HEK293T (cell line): ENCODE data around the gene TGM6.

Source experiments
- CTCF ChIA-PET: fragments of 350-600 bp; formaldehyde crosslinking; extraction: SDS; loops from one replicate; lab custom pipeline; 2021; ENCODE audit warnings: antibody characterized with exemption, inconsistent platforms; lab: Yijun Ruan, JAX
- POLR2A ChIA-PET: fragments of 350-600 bp; formaldehyde crosslinking; extraction: SDS; loops from one replicate; lab custom pipeline; 2020; ENCODE audit warnings: antibody characterized with exemption, inconsistent platforms; lab: Yijun Ruan, JAX
- DNase-seq: peaks from one replicate; pipeline ENCODE4 v3.0.0; 2012; ENCODE audit warnings: mixed read lengths; ENCODE audit errors: extremely low spot score
- ARNT ChIP-seq: fragments of 450-650 bp; IDR thresholded peaks from 2 replicates; pipeline ENCODE4 v1.6.1; 2017; ENCODE audit warnings: mild to moderate bottlenecking
- BHLHE40 ChIP-seq: fragments of 450-650 bp; IDR thresholded peaks from 2 replicates; pipeline ENCODE4 v1.6.1; 2016; ENCODE audit warnings: mild to moderate bottlenecking, moderate library complexity, borderline replicate concordance
- CTBP1 ChIP-seq: fragments of 450-650 bp; IDR thresholded peaks from 2 replicates; pipeline ENCODE4 v1.6.1; 2016; ENCODE audit warnings: borderline replicate concordance
- ELF4 ChIP-seq: fragments of 450-650 bp; IDR thresholded peaks from 2 replicates; pipeline ENCODE4 v1.6.1; 2017; ENCODE audit warnings: antibody characterized with exemption
- FOXA1 ChIP-seq: fragments of 450-650 bp; IDR thresholded peaks from 2 replicates; pipeline ENCODE4 v1.6.1; 2016; ENCODE audit warnings: mild to moderate bottlenecking
- FOXK2 ChIP-seq: fragments of 450-650 bp; IDR thresholded peaks from 2 replicates; pipeline ENCODE4 v1.6.1; 2016; ENCODE audit warnings: mild to moderate bottlenecking
- FOXM1 ChIP-seq: fragments of 450-650 bp; IDR thresholded peaks from 2 replicates; pipeline ENCODE4 v1.6.1; 2017; ENCODE audit warnings: mild to moderate bottlenecking, borderline replicate concordance
- HDGF ChIP-seq: fragments of 450-650 bp; IDR thresholded peaks from 2 replicates; pipeline ENCODE4 v1.6.1; 2017; ENCODE audit warnings: antibody characterized with exemption, borderline replicate concordance
- L3MBTL2 ChIP-seq: fragments of 450-650 bp; conservative IDR thresholded peaks from 2 replicates; pipeline ENCODE4 v1.6.1; 2016; ENCODE audit warnings: mild to moderate bottlenecking
- LEF1 ChIP-seq: fragments of 450-650 bp; IDR thresholded peaks from 2 replicates; pipeline ENCODE4 v1.6.1; 2017; ENCODE audit warnings: mild to moderate bottlenecking, borderline replicate concordance
- NFRKB ChIP-seq: fragments of 450-650 bp; IDR thresholded peaks from 2 replicates; pipeline ENCODE4 v1.6.1; 2016; ENCODE audit warnings: mild to moderate bottlenecking, moderate library complexity
- SP1 ChIP-seq: fragments of 450-650 bp; IDR thresholded peaks from 2 replicates; pipeline ENCODE4 v1.6.1; 2017
- SUZ12 ChIP-seq: fragments of 450-650 bp; IDR thresholded peaks from 2 replicates; pipeline ENCODE4 v1.6.1; 2016; ENCODE audit warnings: mild to moderate bottlenecking
- TARDBP ChIP-seq: fragments of 450-650 bp; IDR thresholded peaks from 2 replicates; pipeline ENCODE4 v1.6.1; 2016
- ZNF384 ChIP-seq: fragments of 450-650 bp; IDR thresholded peaks from 2 replicates; pipeline ENCODE4 v1.6.1; 2016
- TF ChIP-seq, protein P1 (sequence below): fragments of 450-650 bp; IDR thresholded peaks from 2 replicates; pipeline ENCODE4 v1.6.1; 2016

TGM6 gene

GRCh38 chr20:2363187-2363586 is 17.5 kb upstream of the TGM6 start:
- ChIA-PET POLR2A (no interaction called here), CTCF (no interaction called here)
- DNase-seq = no peak
- no peak for TF ChIP-seq FOXA1
- no peak for TF ChIP-seq LEF1
- TF ChIP-seq SP1 = no peak
- no peak for TF ChIP-seq ELF4
- no peak for TF ChIP-seq FOXK2
- no peak for TF ChIP-seq ARNT
- TF ChIP-seq CTBP1 = no peak
- no peak for TF ChIP-seq L3MBTL2
- TF ChIP-seq NFRKB = no peak
- TF ChIP-seq SUZ12 = no peak
- no peak for TF ChIP-seq TARDBP
- no peak for TF ChIP-seq ZNF384
- TF ChIP-seq, protein P1, sequence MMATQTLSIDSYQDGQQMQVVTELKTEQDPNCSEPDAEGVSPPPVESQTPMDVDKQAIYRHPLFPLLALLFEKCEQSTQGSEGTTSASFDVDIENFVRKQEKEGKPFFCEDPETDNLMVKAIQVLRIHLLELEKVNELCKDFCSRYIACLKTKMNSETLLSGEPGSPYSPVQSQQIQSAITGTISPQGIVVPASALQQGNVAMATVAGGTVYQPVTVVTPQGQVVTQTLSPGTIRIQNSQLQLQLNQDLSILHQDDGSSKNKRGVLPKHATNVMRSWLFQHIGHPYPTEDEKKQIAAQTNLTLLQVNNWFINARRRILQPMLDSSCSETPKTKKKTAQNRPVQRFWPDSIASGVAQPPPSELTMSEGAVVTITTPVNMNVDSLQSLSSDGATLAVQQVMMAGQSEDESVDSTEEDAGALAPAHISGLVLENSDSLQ = no peak
- no peak for TF ChIP-seq FOXM1
- TF ChIP-seq BHLHE40 = no peak
- no peak for TF ChIP-seq HDGF

DNA sequence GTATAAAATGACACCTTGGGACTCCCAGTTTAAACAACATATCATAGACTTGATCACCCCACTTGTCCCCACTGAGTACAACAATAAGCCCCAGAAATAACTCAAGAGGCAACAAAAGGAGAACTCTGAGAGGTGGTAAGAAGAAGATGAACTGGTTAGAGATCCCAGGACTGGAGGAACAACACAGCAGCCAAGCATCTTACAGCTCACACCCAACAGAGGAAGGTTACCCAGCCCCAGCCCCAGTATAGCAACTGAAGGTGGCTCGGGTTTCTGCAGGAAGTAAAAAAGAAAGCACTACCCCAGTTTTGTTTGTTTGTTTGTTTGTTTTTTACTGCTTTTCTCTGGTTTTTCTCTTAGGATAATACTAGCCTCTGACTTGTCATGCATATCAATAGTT is 17.1 kb upstream of the TGM6 start:
- CTCF ChIA-PET = no interaction called here
- POLR2A ChIA-PET = no interaction called here
- TF ChIP-seq SP1 (no peak), ZNF384 (no peak), HDGF (no peak), FOXM1 (no peak), BHLHE40 (no peak), FOXK2 (no peak), L3MBTL2 (no peak), FOXA1 (no peak), SUZ12 (no peak)
- DNase-seq = no peak

- TF ChIP-seq HDGF (no peak), SUZ12 (no peak), ZNF384 (no peak), FOXM1 (no peak), TARDBP (no peak), L3MBTL2 (no peak), BHLHE40 (no peak), ELF4 (no peak), SP1 (no peak), NFRKB (no peak), FOXA1 (no peak), ARNT (no peak), LEF1 (no peak), FOXK2 (no peak), CTBP1 (no peak)
- TF ChIP-seq, protein P1 = no peak
- POLR2A ChIA-PET = no interaction called here
- DNase-seq = no peak
- CTCF ChIA-PET = no interaction called here
Observed at GRCh38 chr20:2364044-2364443, 16.7 kb upstream of the TGM6 start.

GRCh38 chr20:2365091-2365490 is 15.6 kb upstream of the TGM6 start:
- POLR2A ChIA-PET = no interaction called here
- DNase-seq = no peak
- TF ChIP-seq ZNF384 (no peak), SP1 (no peak), BHLHE40 (no peak), CTBP1 (no peak), ELF4 (no peak), FOXA1 (no peak), LEF1 (no peak), HDGF (no peak), FOXM1 (no peak), ARNT (no peak), L3MBTL2 (no peak), FOXK2 (no peak), SUZ12 (no peak)
- CTCF ChIA-PET = interaction anchor here (1.8 kb wide), 1 partner anchor 22 kb away, joined by 4 read pairs; no protein-coding TSS in a partner anchor

DNA sequence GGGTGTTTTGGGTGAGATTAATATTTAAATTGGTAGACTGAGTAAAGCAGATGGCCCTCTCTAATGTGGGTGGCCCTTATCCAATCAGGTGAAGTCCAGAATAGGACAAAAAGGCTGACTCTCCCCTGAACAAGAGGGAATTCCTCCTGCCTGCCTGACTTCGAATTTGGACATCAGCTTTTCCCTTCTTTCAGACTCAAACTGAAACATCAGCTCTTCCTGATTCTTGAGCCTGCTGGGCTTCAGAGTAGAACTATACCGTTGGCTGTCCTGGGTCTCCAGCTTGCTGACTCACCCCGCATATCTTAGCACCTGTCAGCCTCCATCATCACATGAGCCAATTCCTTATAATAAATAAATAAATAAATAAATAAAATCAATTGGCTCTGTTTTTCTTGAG is 15.0 kb upstream of the TGM6 start:
- TF ChIP-seq ARNT (no peak), CTBP1 (no peak), HDGF (no peak), FOXK2 (no peak), ELF4 (no peak), TARDBP (no peak), NFRKB (no peak), FOXM1 (no peak), ZNF384 (no peak)
- TF ChIP-seq, protein P1 = no peak
- DNase-seq = no peak
- ChIA-PET POLR2A (no interaction called here), CTCF (interaction anchor here (1.8 kb wide), 1 partner anchor 22 kb away, joined by 4 read pairs; no protein-coding TSS in a partner anchor)

DNA sequence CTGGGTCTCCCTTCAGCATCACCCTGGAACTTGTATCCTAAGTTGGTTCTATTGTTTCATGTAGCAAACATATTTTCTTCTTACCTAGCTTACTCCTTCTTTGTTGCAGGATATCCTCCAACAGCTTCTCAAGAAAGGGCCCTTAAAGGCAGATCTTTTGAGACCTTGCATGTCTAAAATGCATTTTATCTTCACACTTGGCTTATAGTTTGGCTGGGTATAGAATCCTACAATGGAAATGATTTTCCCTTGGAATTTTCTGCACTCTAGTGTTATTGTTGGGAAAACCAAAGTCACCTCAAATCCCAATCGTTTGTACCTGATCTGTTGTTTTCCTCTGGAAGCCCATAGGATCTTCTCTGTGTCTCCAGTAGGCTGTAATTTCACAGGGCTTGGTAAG is 12.1 kb upstream of the TGM6 start:
- ChIA-PET POLR2A (no interaction called here), CTCF (no interaction called here)
- no peak for DNase-seq
- TF ChIP-seq FOXA1 (no peak), SUZ12 (no peak), FOXM1 (no peak), TARDBP (no peak), L3MBTL2 (no peak), NFRKB (no peak), CTBP1 (no peak), HDGF (no peak), ZNF384 (no peak), BHLHE40 (no peak), SP1 (no peak), ARNT (no peak), LEF1 (no peak)
- TF ChIP-seq, protein P1 = no peak
